ENCODE data around the gene ZC2HC1B. TPM values are rescaled to one million over a fixed set of nuclear protein-coding genes. Genes with fewer than 3 reads are reported as not detected.

Gene ZC2HC1B
- polyA plus RNA-seq, 1 of the 3 experiments (the other 2 are of a cell fraction): not detected

DNA sequence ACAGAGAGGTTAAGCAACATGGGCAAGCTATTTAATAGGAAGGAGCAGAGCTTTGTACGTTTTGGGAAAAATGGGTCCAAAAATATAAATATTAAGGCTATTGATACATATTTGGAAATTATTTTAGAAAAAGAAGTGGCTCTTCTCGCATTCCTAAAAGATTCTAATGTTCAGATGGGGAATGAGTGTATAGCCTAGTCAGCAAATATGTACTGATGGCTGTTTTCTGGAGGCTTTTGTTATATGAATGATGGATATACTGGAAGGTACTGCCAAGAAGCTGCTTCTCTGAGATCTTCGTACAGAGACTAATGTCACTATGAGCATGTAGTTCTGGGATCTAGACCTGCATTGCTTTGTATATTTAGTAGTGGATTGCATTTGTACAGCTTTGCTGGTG lies 72.1 kb downstream of the ZC2HC1B start:
- no peak for TF ChIP-seq GABPA (IDR thresholded peaks at IDR 0.05; ENCODE audit: low read depth)
- TF ChIP-seq, protein P1, sequence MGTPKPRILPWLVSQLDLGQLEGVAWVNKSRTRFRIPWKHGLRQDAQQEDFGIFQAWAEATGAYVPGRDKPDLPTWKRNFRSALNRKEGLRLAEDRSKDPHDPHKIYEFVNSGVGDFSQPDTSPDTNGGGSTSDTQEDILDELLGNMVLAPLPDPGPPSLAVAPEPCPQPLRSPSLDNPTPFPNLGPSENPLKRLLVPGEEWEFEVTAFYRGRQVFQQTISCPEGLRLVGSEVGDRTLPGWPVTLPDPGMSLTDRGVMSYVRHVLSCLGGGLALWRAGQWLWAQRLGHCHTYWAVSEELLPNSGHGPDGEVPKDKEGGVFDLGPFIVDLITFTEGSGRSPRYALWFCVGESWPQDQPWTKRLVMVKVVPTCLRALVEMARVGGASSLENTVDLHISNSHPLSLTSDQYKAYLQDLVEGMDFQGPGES (IDR thresholded peaks at IDR 0.05; ENCODE audit: low read depth, low read length): no peak
- TF ChIP-seq, protein P2, sequence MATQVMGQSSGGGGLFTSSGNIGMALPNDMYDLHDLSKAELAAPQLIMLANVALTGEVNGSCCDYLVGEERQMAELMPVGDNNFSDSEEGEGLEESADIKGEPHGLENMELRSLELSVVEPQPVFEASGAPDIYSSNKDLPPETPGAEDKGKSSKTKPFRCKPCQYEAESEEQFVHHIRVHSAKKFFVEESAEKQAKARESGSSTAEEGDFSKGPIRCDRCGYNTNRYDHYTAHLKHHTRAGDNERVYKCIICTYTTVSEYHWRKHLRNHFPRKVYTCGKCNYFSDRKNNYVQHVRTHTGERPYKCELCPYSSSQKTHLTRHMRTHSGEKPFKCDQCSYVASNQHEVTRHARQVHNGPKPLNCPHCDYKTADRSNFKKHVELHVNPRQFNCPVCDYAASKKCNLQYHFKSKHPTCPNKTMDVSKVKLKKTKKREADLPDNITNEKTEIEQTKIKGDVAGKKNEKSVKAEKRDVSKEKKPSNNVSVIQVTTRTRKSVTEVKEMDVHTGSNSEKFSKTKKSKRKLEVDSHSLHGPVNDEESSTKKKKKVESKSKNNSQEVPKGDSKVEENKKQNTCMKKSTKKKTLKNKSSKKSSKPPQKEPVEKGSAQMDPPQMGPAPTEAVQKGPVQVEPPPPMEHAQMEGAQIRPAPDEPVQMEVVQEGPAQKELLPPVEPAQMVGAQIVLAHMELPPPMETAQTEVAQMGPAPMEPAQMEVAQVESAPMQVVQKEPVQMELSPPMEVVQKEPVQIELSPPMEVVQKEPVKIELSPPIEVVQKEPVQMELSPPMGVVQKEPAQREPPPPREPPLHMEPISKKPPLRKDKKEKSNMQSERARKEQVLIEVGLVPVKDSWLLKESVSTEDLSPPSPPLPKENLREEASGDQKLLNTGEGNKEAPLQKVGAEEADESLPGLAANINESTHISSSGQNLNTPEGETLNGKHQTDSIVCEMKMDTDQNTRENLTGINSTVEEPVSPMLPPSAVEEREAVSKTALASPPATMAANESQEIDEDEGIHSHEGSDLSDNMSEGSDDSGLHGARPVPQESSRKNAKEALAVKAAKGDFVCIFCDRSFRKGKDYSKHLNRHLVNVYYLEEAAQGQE (IDR thresholded peaks at IDR 0.05; ENCODE audit: low read depth, low read length): no peak
- no peak for TF ChIP-seq SIN3A (IDR thresholded peaks at IDR 0.05; ENCODE audit: borderline replicate concordance, low read depth, low read length)
- TF ChIP-seq ELF1 (IDR thresholded peaks at IDR 0.05): no peak
- TF ChIP-seq TCF12 (IDR thresholded peaks at IDR 0.05): no peak
- TF ChIP-seq FOSL2 (IDR thresholded peaks at IDR 0.05; ENCODE audit: borderline replicate concordance, low read depth): no peak
- TF ChIP-seq, protein P3, sequence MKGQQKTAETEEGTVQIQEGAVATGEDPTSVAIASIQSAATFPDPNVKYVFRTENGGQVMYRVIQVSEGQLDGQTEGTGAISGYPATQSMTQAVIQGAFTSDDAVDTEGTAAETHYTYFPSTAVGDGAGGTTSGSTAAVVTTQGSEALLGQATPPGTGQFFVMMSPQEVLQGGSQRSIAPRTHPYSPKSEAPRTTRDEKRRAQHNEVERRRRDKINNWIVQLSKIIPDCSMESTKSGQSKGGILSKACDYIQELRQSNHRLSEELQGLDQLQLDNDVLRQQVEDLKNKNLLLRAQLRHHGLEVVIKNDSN (IDR thresholded peaks at IDR 0.05; ENCODE audit: borderline replicate concordance, low read depth): no peak
- TF ChIP-seq GATA2 (CRISPR knock-in tag; IDR thresholded peaks at IDR 0.05): no peak
- TF ChIP-seq, protein P4, sequence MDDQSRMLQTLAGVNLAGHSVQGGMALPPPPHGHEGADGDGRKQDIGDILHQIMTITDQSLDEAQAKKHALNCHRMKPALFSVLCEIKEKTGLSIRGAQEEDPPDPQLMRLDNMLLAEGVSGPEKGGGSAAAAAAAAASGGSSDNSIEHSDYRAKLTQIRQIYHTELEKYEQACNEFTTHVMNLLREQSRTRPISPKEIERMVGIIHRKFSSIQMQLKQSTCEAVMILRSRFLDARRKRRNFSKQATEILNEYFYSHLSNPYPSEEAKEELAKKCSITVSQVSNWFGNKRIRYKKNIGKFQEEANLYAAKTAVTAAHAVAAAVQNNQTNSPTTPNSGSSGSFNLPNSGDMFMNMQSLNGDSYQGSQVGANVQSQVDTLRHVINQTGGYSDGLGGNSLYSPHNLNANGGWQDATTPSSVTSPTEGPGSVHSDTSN (IDR thresholded peaks at IDR 0.05): no peak
- TF ChIP-seq JUND (IDR thresholded peaks at IDR 0.05): no peak
- no peak for TF ChIP-seq POLR2AphosphoS5 (IDR thresholded peaks at IDR 0.05; ENCODE audit: low read depth, low read length)
- TF ChIP-seq EP300 (IDR thresholded peaks at IDR 0.05; ENCODE audit: borderline replicate concordance in 1 of 2, low read depth in 1 of 2, low read length in 1 of 2): no peak
- TF ChIP-seq, protein P5, sequence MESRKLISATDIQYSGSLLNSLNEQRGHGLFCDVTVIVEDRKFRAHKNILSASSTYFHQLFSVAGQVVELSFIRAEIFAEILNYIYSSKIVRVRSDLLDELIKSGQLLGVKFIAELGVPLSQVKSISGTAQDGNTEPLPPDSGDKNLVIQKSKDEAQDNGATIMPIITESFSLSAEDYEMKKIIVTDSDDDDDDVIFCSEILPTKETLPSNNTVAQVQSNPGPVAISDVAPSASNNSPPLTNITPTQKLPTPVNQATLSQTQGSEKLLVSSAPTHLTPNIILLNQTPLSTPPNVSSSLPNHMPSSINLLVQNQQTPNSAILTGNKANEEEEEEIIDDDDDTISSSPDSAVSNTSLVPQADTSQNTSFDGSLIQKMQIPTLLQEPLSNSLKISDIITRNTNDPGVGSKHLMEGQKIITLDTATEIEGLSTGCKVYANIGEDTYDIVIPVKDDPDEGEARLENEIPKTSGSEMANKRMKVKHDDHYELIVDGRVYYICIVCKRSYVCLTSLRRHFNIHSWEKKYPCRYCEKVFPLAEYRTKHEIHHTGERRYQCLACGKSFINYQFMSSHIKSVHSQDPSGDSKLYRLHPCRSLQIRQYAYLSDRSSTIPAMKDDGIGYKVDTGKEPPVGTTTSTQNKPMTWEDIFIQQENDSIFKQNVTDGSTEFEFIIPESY (IDR thresholded peaks at IDR 0.05; ENCODE audit: borderline replicate concordance, low read depth): no peak
- TF ChIP-seq TEAD4 (IDR thresholded peaks at IDR 0.05; ENCODE audit: borderline replicate concordance, insufficient read depth): no peak
- TF ChIP-seq, protein P6, sequence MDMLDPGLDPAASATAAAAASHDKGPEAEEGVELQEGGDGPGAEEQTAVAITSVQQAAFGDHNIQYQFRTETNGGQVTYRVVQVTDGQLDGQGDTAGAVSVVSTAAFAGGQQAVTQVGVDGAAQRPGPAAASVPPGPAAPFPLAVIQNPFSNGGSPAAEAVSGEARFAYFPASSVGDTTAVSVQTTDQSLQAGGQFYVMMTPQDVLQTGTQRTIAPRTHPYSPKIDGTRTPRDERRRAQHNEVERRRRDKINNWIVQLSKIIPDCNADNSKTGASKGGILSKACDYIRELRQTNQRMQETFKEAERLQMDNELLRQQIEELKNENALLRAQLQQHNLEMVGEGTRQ (IDR thresholded peaks at IDR 0.05; ENCODE audit: borderline replicate concordance, low read depth, low read length): no peak
- no peak for TF ChIP-seq SMC3 (IDR thresholded peaks at IDR 0.05; ENCODE audit: low read depth, low read length)
- H4K20me1 ChIP-seq (ENCODE audit: insufficient read depth): no peaks in the 10 kb centered on the region
- no peaks in the 10 kb centered on the region for H3F3A ChIP-seq (replicated peaks; ENCODE audit: insufficient read depth)
- ChIA-PET POLR2A (no interaction called here), CTCF (interaction anchor here (0.9 kb wide), 1 partner anchor 77 kb away, joined by 3 read pairs; no protein-coding TSS in a partner anchor)
- no peak overlapping the region for H3K9ac ChIP-seq
- no peak overlapping the region for H3K4me3 ChIP-seq (ENCODE audit: low read depth in 2 of 2, low read length in 1 of 2)
- DNase-seq: no peak
- no peaks in the 10 kb centered on the region for H3K27me3 ChIP-seq (ENCODE audit: insufficient read depth)
- H3K9me2 ChIP-seq: no peaks in the 10 kb centered on the region
- H3K9me3 ChIP-seq: no peaks in the 10 kb centered on the region
- no peaks in the 10 kb centered on the region for H3K79me2 ChIP-seq (ENCODE audit: insufficient read depth)
- H3K36me3 ChIP-seq (replicated peaks in 1 of 2; ENCODE audit: control insufficient read depth in 1 of 2, insufficient read depth in 2 of 2, low read length in 1 of 2): no peaks in the 10 kb centered on the region
- 24% methylated on average over 3 of the region's 3 CpGs for WGBS (ENCODE audit: low lambda C conversion rate)
- H3K4me2 ChIP-seq: no peak overlapping the region
- no peak overlapping the region for H2AFZ ChIP-seq (ENCODE audit: low read depth)
- H3K27ac ChIP-seq (ENCODE audit: low read depth in 2 of 2, low read length in 1 of 2): no peak overlapping the region
- H3K4me1 ChIP-seq (ENCODE audit: control insufficient read depth in 1 of 2, insufficient read depth in 2 of 2, low read depth in 1 of 2, low read length in 1 of 2): no peaks in the 10 kb centered on the region
